NCI-H2171 (cell line): ENCODE data around the gene KCNQ4.
A peak's percentile ranks its signal among the peaks of the same experiment; 100 is the strongest.

Experiments
- DNase-seq: peaks from one replicate; lab custom pipeline; 2025; lab: John Stamatoyannopoulos, UW

KCNQ4 gene

DNA sequence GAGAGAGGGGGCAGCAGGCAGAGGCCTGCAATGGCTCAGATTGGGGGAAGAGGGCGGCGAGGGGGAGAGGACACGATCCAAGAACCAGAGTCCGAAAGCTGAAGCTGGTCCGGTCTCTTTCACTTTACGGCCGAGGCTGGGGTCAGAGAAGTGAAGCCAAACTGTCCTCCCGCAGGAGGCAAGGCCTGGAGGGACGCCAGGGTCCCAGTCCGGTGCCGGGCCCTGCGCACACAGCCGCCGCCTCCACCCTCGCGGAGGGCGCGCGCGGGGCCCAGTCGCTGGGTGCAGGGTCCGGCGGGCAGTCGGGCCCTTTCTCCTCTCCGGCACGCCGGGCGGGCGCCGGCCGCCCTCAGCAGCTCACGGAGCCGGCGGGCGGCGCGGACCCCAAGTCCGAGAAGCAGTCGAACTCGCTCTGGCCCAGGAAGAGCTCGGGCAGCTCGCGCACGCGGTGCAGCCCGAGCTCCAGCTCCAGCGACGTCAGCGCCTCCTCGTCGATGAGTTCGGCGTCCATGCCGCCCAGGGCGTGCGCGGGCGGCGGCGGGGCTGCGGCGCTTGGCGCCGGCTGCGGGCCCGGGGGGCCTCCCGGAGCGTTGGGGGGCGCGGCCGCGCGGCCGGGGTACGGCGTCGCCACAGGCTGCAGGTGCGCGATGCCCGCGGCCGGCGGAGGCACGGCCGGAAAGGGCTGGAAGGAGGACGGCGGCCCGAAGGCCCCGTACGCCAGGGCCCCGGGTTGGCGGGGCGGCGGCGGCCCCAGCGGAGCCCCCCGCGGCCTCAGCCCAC lies 77.8 kb downstream of the KCNQ4 start:
- peak; percentile 9 for DNase-seq

DNA sequence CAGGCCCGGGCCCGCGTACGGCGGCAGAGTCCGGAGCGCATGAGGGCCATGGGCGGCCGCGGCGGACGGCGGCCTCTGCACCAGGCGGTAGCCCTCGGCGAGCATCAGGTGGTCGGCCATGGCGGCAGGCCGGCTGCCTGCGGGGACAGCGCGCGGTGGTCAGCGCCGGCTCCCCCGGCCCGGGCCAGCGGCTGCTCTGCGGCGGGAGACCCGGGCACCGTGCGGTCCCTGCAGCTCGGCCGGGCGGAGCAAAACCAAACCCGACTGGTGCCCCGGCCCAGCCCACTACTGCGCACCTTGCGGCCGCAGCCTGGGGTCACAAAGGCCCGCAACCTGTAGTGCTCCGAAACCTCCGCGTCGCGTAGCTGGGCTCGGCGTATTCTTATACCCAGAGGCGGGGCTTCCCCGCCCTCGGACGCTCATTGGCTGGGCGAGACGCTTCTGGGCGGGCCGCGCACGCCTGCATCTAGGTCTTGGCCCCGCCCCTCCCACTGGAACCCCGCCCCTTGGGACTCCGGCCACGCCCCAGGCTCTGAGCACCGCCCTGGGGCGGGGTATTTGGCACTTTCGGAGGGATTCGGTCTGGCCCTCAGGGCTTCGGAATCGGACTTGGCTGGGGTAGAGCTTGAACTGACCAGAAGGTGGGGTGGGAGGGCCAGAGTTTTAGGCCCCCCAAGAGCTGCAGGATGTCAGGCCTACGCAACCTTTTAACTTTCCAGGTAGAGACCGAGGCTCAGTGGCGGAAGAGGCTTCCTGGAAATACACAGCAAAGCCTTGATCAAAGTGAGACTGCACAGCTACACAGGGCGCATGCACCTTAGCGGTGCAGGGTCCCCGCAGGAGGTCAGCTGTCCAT lies 78.6 kb downstream of the KCNQ4 start, which contains the start of gene CITED4:
Gene CITED4, minus strand, starts transcription at position 356 of the 856 bp plus-strand sequence. Its CDS starts 236 bp downstream, at position 120.
- DNase-seq: peak; percentile 87

DNA sequence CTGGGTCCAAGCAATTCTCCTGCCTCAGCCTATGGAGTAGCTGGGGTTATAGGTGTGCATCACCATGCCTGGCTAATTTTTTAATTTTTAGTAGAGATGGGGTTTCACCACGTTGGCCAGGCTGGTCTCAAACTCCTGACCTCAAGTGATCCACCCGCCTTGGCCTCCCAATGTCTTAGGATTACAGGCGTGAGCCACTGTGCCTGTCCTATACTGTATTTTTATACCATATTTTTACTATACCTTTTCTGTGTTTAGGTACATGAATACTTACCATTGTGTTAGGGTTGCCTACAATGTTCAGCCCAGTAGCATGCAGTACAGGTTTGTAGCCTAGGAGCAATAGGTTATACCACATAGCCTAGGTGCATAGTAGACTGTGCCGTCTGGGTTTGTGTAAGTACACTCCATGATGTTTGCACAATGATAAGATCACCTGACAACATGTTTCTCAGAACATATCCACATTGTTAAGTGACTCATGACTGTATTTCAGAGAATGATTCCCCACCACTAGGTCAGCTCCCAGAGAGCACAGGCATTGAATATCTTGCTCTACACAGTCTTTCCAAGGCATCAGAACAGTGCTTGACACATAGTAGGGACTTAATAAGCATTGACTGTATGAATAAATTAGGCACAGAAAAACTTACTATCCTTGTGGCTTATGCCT lies 84.6 kb downstream of the KCNQ4 start:
- DNase-seq: no peak

DNA sequence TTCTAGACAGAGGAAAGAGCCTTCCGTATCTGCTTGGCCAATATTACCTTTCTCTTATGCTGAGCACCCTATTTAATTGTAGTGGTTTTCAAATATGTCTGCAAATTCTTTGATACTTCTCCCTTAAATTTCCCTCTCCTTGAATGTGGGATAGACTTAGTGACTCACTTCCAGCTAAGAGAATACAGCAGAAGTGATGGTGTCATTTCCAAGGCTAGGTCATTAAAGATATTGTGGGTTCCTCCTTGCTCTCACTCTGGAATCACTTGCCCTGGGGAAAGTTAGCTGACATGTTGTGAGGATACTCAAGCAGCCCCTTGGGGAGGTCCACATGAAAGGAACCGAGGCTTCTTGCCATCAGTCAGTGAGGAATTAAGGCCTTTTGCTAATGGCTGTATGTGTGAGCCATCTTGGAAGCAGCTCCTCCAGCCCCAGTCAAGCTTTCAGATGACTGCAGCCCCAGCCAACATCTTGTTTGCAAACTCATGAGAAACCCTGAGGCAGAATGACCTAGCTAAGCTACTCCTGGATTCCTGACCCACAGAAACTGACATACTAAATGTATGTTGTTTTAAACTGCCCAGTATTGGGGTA lies 86.6 kb downstream of the KCNQ4 start:
- no peak for DNase-seq

DNA sequence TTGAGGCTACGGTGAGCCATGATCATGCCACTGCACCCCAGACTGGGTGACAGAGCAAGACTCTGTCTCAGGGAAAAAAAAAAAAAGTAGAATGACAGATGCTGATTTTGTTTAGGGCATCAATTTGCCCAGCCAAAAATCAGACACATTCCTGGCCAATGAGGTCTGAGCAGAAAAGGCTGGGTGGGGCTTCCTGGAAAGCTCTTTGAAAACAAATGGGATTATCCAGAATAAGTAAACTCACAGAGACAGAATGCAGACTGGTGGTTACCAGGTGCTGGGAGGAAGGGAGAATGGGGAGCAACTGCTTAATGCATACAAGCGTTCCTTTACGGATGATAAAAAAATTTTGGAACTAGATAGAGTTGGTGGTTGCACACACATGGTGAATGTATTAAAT lies 88.7 kb downstream of the KCNQ4 start:
- peak; percentile 62 for DNase-seq

DNA sequence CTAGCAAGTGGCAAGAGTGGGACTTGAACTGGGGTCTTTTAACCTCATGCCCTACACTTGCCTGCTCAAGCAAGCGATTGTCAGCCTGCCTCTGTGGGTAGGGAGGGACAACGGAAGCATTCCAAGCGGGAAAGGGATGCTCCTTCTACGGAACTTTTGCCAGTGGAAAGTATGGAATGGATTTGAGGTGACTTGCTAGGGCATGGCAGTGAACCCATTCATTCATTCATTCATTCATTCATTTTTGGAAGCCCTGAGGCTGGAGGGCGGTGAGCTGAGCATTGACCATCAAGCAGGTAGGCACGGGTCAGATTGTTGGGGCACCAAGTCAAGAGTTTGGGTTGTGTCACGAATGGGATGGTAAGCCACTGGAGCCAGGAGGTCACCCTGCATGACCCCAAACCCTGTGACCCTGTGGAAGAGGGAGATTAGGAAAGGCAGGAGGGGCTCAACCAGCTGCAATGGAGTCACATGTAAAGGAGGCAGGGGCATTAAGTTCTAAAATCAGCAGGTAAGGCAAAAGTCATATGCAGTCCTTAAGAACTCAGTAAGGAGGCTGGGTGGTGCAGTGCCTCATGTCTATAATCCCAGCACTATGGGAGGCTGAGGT lies 90.4 kb downstream of the KCNQ4 start:
- DNase-seq: no peak

DNA sequence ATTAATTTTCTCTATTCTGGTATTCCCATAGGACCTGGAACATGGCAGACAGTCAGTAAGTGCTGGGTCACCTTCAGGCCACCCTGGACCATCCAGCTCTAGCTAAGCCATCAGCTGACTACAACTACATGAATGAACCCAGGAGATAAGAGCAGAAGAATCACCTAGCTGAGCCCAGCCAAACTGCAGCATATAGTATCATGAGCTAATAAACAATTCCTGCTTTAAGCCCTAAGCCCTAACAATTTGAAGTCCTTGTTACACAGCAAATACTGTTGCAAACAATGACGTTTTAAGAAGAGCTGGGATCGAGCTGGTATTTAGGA lies 92.8 kb downstream of the KCNQ4 start:
- no peak for DNase-seq

DNA sequence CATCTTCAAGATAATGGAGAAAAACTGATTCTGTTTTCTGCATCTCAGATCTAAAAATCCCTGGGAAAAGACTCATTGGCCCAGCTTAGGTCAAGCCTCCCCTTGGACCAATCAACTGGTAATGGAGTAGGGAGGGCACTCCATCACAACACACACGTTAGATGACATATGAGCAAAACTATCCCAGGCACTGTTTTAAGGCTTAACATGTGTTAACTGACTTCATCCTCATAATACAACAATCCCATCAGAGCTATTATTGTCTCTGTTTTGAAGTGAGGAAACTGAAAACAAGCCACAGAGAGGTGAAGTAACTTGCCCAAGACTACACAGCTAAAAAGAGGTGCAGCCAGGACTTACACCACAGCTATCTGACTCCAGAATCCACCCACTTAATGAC lies 93.3 kb downstream of the KCNQ4 start:
- no peak for DNase-seq

DNA sequence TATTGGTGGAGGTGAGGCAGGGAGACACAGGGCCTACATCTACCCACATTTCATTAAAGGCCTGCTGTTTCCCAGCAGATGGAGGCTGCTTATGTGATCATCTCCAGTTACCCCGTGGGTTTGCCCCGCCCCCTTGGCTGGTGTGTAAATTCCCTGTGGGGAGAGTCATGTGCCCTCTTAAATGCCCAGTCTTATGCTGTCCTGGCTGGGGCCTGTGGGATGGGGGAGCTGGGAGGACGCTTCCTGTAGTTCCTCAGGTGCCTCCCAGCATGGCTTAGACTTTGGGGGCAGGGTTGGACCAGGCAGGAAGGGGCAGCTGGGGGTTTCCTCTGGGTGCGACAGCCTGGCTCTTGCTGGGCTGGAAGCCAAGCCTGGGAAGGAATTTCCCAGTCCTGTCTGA lies 94.1 kb downstream of the KCNQ4 start:
- peak; percentile 92 for DNase-seq

DNA sequence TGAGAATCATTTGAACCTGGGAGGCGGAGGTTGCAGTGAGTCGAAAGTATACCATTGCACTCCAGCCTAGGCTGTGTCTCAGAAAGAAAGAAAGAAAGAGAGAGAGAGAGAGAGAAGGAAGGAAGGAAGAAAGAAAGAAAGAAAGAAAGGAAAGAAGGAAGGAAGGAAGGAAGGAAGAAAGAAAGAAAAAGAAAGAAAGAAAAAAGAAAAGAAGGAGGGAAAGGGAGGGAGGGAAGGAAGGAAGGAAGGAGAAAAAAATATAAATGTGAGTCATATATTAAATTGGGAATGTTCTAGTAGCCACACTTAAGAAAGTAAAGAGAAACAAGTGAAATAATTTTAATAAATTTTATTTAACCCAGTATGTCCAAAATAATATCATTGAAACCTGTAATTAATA lies 95.3 kb downstream of the KCNQ4 start:
- DNase-seq: no peak

DNA sequence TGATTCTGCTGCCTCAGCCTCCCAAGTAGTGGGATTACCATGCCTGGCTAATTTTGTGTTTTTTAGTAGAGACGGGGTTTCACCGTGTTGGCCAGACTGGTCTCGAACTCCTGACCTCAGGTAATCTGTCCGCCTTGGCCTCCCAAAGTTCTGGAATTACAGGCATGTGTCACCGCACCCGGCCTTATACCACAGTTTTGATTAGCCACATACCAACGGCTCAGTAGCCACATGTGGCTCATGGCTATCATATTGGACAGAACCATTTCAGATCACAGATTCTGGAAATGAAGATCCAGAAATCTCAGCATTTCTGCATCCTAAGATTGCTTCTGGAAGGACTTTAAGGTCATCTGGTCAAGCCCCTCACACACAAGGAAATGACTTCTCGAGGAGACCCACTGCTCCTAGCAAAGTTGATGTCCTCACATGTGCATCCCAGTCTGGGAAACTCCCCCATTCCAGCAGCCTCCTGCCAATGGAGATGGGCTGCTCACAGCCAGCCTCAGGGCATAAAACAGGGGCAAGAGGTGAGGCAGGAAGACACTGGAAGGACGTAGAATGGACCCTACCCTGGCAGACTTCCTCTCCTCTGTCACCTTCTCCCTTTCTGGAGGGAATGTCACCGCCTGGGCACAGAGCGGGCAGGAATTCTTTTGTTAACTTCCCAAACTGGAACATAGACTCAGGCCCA lies 96.0 kb downstream of the KCNQ4 start:
- no peak for DNase-seq

DNA sequence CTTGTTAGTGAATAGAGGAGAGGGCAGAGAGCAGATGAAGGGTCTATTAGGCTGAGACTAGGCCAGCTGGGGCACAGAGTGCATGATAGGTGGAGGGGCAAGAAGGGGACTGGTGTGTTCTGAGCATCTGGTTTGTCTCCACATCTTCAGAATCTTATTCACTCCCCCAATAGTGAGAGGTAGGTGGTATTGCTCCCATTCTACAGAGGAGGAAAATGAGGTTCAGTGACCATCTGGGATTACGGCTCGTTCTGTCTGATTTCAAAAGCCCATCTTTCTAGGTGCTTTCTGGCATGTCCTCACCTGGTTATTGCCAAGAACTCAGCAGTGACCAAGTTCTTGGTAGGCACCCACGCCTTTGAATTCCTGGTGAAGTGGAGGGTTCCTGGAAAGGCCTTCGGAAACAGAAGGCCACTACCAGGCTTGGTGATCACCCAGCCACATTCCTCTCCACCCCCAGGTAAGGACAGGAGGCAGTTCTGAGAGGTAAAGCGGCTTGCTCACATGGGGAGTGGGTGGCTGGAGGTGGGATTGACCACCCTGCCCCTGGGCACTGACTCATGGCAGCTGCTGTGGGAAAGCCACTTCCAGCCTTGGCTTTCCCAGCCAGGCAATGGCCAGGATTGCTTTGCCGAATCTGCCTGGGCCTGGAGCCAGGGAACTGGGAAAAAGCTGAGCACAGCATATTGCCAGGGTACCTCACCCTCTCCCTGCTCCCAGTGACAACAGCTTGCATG lies 97.4 kb downstream of the KCNQ4 start:
- no peak for DNase-seq

DNA sequence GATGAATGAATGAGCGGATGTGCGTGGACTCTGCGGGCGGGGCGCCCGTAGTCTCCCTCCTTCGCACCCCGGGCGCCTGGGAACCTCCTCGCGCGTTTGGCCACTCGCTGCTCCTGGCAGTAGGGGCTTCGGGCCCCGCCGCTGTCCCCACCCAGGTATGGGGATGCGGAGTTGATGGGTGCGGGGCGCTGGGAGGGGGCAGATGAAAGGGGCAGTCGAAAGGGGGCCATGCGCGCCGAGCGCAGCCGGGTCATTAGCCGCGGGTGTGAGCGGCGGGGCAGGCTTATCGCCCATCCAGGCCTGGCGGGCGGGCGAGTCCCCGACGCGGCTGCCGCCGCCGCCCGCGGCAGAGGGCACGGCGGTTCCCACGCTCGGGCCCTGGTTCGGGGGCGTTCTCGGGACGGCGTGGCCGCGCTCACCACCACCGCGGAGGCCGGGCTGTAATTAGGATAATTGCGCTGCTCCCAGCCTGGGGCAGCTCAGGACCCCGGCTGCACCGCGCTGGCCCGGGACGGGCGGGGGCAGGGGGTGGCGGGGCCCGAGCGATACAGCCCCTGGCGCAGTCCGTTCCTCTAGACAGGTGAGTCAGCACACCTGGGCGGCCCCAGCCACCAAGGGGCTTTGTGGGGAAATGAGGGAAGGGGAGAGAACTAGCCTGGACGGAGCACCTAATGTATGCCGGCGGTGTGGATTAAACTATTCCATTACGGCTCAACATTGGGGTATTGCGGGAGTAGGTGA lies 100.6 kb downstream of the KCNQ4 start:
- no peak for DNase-seq

DNA sequence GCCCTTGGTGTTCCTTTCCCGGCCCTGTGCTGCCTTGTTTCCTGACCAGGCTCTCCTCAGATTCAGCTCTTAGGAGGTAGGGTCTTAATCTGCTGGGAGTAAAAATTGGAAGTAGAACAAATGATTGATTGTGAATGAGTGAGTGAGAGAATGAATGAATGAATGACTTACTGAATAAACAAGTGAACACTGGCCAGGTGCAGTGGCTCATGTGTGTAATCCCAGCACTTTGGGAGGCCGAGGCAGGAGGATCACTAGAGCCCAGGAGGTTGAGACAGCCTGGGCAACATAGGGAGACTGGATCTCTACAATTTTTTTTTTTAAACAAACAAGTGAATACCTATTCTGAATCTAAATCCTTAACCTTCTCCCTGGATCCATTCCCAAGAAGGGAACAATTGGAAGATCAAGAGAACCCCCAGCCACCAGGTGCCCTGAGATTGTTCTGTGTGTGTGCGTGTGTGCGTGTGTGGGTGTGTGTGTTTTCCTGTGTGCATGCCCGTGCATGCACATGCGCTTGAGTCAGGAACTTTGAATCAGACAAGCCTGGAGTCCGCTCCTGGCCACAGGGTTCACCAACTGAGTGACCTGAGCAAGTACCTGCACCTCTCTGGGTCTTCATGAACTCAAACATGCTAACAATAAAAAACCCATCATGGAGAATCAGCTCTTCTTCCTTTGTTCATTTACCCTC lies 102.9 kb downstream of the KCNQ4 start:
- DNase-seq: no peak

DNA sequence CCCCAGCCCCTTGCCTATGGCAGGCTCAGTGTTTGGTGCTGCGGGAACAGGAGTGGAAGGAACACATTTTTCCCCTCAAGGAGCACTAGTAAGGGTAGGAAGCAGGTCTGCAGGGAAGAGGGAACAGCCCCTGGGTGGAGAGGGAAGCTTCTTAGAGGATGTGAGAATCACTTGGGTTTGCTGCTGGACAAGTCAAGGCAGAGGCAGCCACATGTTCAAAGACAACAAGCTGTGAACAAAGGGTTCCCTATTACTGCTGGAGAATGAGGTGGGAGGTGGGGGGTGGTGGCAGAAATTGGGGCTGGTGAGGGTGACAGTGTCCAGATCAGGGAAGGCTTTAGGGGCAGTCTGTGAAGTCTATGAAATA lies 103.4 kb downstream of the KCNQ4 start:
- no peak for DNase-seq

DNA sequence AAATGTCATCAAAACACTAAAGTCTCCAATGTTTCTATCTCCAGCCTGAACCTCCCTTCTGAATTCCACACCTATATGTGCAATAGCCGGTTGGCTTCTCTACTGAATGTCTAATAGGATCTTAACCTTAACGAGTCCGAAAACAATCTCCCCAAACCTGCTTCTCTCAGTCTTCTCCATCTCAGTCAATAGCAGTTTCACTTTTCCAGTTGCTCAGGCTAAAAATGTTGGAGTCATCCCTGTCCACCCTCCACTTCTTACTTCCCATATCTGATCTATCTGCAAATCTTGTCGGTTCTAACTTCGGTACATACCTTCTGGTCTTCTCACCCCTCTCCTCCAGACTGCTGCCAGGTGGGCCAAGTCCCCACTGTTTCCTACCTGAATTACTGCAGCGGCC lies 104.1 kb downstream of the KCNQ4 start:
- no peak for DNase-seq
